Trophoblast cell (in vitro differentiated cells and primary cell): ENCODE results near the gene PRKCH.

Source experiments
- DNase-seq, 2 donors: peaks; one replicate each; pipeline ENCODE4 v3.0.0-alpha.2; 2016
- H2AFZ ChIP-seq: 2 replicates; pipeline ENCODE4 v1.6.1; 2013; ENCODE audit warnings: low read length, moderate library complexity, mild to moderate bottlenecking; ENCODE audit not compliant: insufficient read depth, poor library complexity
- H2AK5ac ChIP-seq: 2 replicates; pipeline ENCODE4 v1.6.1; 2013; ENCODE audit warnings: mild to moderate bottlenecking, low read length
- H2BK120ac ChIP-seq: 2 replicates; pipeline ENCODE4 v1.6.1; 2013; ENCODE audit warnings: low read length, mild to moderate bottlenecking, moderate library complexity; ENCODE audit not compliant: insufficient read depth, poor library complexity
- H2BK12ac ChIP-seq: 2 replicates; pipeline ENCODE4 v1.6.1; 2013; ENCODE audit warnings: mild to moderate bottlenecking, low read length, moderate library complexity
- H2BK5ac ChIP-seq: 2 replicates; pipeline ENCODE4 v1.6.1; 2013; ENCODE audit warnings: low read length, low read depth, moderate library complexity, mild to moderate bottlenecking; ENCODE audit not compliant: poor library complexity
- H3K14ac ChIP-seq: 2 replicates; pipeline ENCODE4 v1.6.1; 2013; ENCODE audit warnings: mild to moderate bottlenecking, low read length
- H3K18ac ChIP-seq: 2 replicates; pipeline ENCODE4 v1.6.1; 2013; ENCODE audit warnings: mild to moderate bottlenecking, low read length
- H3K23ac ChIP-seq: 2 replicates; pipeline ENCODE4 v1.6.1; 2013; ENCODE audit warnings: low read length
- H3K27ac ChIP-seq: 2 replicates; pipeline ENCODE4 v1.5.1; 2013; ENCODE audit warnings: low read depth, mild to moderate bottlenecking, inconsistent platforms, low read length, moderate library complexity
- H3K27me3 ChIP-seq: 2 replicates; pipeline ENCODE4 v1.6.1; 2013; ENCODE audit warnings: inconsistent platforms, mild to moderate bottlenecking, low read length, moderate library complexity; ENCODE audit not compliant: insufficient read depth
- H3K36me3 ChIP-seq, 2 experiments: 1 replicate in 1 of 2; 2 replicates in 1 of 2; pipeline ENCODE4 v1.6.1; 2013; ENCODE audit warnings: low read length in 2 of 2, mild to moderate bottlenecking in 2 of 2, moderate library complexity in 1 of 2; ENCODE audit not compliant: insufficient read depth in 2 of 2, control insufficient read depth in 1 of 2
- H3K4ac ChIP-seq: 2 replicates; pipeline ENCODE4 v1.6.1; 2013; ENCODE audit warnings: low read depth, mild to moderate bottlenecking, low read length, moderate library complexity
- H3K4me1 ChIP-seq, 2 experiments: 1 replicate in 1 of 2; 2 replicates in 1 of 2; pipeline ENCODE4 v1.6.1; 2013; ENCODE audit warnings: low read length in 2 of 2, mild to moderate bottlenecking in 2 of 2, moderate library complexity in 1 of 2; ENCODE audit not compliant: insufficient read depth in 2 of 2, control insufficient read depth in 1 of 2
- H3K4me2 ChIP-seq: 2 replicates; pipeline ENCODE4 v1.6.1; 2013; ENCODE audit warnings: inconsistent platforms, mild to moderate bottlenecking, low read length, moderate library complexity
- H3K4me3 ChIP-seq: 2 replicates; pipeline ENCODE4 v1.5.1; 2013; ENCODE audit warnings: mild to moderate bottlenecking, low read depth, low read length, inconsistent platforms
- H3K79me1 ChIP-seq: one replicate; pipeline ENCODE4 v1.6.1; 2013; ENCODE audit warnings: low read length
- H3K79me2 ChIP-seq: 2 replicates; pipeline ENCODE4 v1.6.1; 2013; ENCODE audit warnings: low read length, mild to moderate bottlenecking; ENCODE audit not compliant: control insufficient read depth, insufficient read depth, poor library complexity
- H3K9ac ChIP-seq: 2 replicates; pipeline ENCODE4 v1.6.1; 2013; ENCODE audit warnings: mild to moderate bottlenecking, low read length
- H3K9me3 ChIP-seq: 2 replicates; pipeline ENCODE4 v1.6.1; 2013; ENCODE audit warnings: low read depth, mild to moderate bottlenecking, control low read depth, inconsistent platforms, low read length; ENCODE audit not compliant: insufficient read depth
- H4K12ac ChIP-seq: 2 replicates; pipeline ENCODE4 v1.6.1; 2013; ENCODE audit warnings: low read depth, mild to moderate bottlenecking, low read length, moderate library complexity
- H4K8ac ChIP-seq: 2 replicates; pipeline ENCODE4 v1.6.1; 2013; ENCODE audit warnings: low read depth, mild to moderate bottlenecking, low read length, moderate library complexity
- H4K91ac ChIP-seq: one replicate; pipeline ENCODE4 v1.6.1; 2013; ENCODE audit warnings: low read depth, mild to moderate bottlenecking, low read length, moderate library complexity
- WGBS: extraction: QIAGEN DNeasy Blood & Tissue Kit; methylation state at CpG from one replicate; pipeline ENCODE4 v1.1.7; 2013; ENCODE audit warnings: missing lambda C conversion rate; ENCODE audit not compliant: insufficient read length, insufficient coverage; ENCODE audit errors: extremely low coverage; 5-methylcytosine and 5-hydroxymethylcytosine counted together

The PRKCH gene

GRCh38 chr14:61358554-61359226 is 37.3 kb downstream of the PRKCH start:
- no CpG with 5 or more reads among the region's 3 CpGs for WGBS
- H3K36me3 ChIP-seq = no peaks in the 10 kb centered on the region

GRCh38 chr14:61360796-61361525 is 39.6 kb downstream of the PRKCH start:
- peak overlapping the region; percentile 16 for H4K91ac ChIP-seq
- no peaks in the 10 kb centered on the region for H3K27me3 ChIP-seq
- no peak overlapping the region for H3K23ac ChIP-seq
- H3K14ac ChIP-seq = no peak overlapping the region
- H4K8ac ChIP-seq = no peak overlapping the region
- H3K4me3 ChIP-seq = no peak overlapping the region
- H4K12ac ChIP-seq = no peak overlapping the region
- no CpG with 5 or more reads among the region's 5 CpGs for WGBS
- no peak overlapping the region for H2AK5ac ChIP-seq
- H3K4ac ChIP-seq = no peak overlapping the region
- H3K79me2 ChIP-seq = peaks cover 19% of the 10 kb centered on the region
- no peak for DNase-seq
- peak overlapping the region; percentile 21 for H2BK12ac ChIP-seq
- H3K27ac ChIP-seq = no peak overlapping the region
- H2AFZ ChIP-seq = no peak overlapping the region
- H3K9me3 ChIP-seq = no peaks in the 10 kb centered on the region
- H3K4me1 ChIP-seq = peaks cover 16 to 34% of the 10 kb centered on the region in 2 experiments
- no peak overlapping the region for H2BK120ac ChIP-seq
- H3K36me3 ChIP-seq = no peaks in the 10 kb centered on the region
- no peak overlapping the region for H2BK5ac ChIP-seq
- H3K4me2 ChIP-seq = no peak overlapping the region
- no peak overlapping the region for H3K18ac ChIP-seq
- H3K79me1 ChIP-seq = peaks cover 27% of the 10 kb centered on the region
- no peak overlapping the region for H3K9ac ChIP-seq

More at GRCh38 chr14:61358554-61359226, 37.3 kb downstream of the PRKCH start:
- H4K91ac ChIP-seq = peak overlapping the region; percentile 15
- peak overlapping the region; percentile 28 for H2BK120ac ChIP-seq
- H3K23ac ChIP-seq = no peak overlapping the region
- peak overlapping the region; percentile 38 for H2BK5ac ChIP-seq
- no peak overlapping the region for H3K4me3 ChIP-seq
- H3K27me3 ChIP-seq = no peaks in the 10 kb centered on the region
- no peak overlapping the region for H3K27ac ChIP-seq
- no peak overlapping the region for H4K12ac ChIP-seq
- H3K18ac ChIP-seq = peak overlapping the region; percentile 63
- peak overlapping the region; percentile 53 for H3K14ac ChIP-seq
- no peak overlapping the region for H2AFZ ChIP-seq
- no peaks in the 10 kb centered on the region for H3K9me3 ChIP-seq
- H3K79me1 ChIP-seq = peaks cover 20% of the 10 kb centered on the region
- peak in 1 of 2 donors; percentile 72 for DNase-seq
- peaks cover 16 to 32% of the 10 kb centered on the region in 2 experiments for H3K4me1 ChIP-seq
- peak overlapping the region; percentile 81 for H3K4ac ChIP-seq
- peaks cover 14% of the 10 kb centered on the region for H3K79me2 ChIP-seq
- no peak overlapping the region for H3K9ac ChIP-seq
- H3K4me2 ChIP-seq = no peak overlapping the region
- H4K8ac ChIP-seq = no peak overlapping the region
- H2AK5ac ChIP-seq = peak overlapping the region; percentile 70
- H2BK12ac ChIP-seq = peak overlapping the region; percentile 51

GRCh38 chr14:61362072-61362750 is 40.8 kb downstream of the PRKCH start:
- no peak overlapping the region for H4K8ac ChIP-seq
- H3K14ac ChIP-seq = no peak overlapping the region
- no CpG with 5 or more reads among the region's 5 CpGs for WGBS
- DNase-seq = no peak
- no peak overlapping the region for H3K23ac ChIP-seq
- H2BK12ac ChIP-seq = peak overlapping the region; percentile 3
- H3K79me2 ChIP-seq = peaks cover 16% of the 10 kb centered on the region
- no peak overlapping the region for H3K9ac ChIP-seq
- H4K12ac ChIP-seq = no peak overlapping the region
- no peak overlapping the region for H3K4me2 ChIP-seq
- H4K91ac ChIP-seq = no peak overlapping the region
- peaks cover 12 to 33% of the 10 kb centered on the region in 2 experiments for H3K4me1 ChIP-seq
- no peak overlapping the region for H3K27ac ChIP-seq
- H2BK5ac ChIP-seq = peak overlapping the region; percentile 22
- no peak overlapping the region for H2AFZ ChIP-seq
- peaks cover 29% of the 10 kb centered on the region for H3K79me1 ChIP-seq
- H3K9me3 ChIP-seq = no peaks in the 10 kb centered on the region
- no peaks in the 10 kb centered on the region for H3K27me3 ChIP-seq
- no peak overlapping the region for H2AK5ac ChIP-seq
- H3K4me3 ChIP-seq = no peak overlapping the region
- H2BK120ac ChIP-seq = no peak overlapping the region
- H3K36me3 ChIP-seq = no peaks in the 10 kb centered on the region
- H3K18ac ChIP-seq = no peak overlapping the region
- H3K4ac ChIP-seq = peak overlapping the region; percentile 44

- no peak overlapping the region for H2BK120ac ChIP-seq
- H3K4ac ChIP-seq = peak overlapping the region; percentile 9
- H3K23ac ChIP-seq = no peak overlapping the region
- H4K91ac ChIP-seq = peak overlapping the region; percentile 34
- peaks cover 5% of the 10 kb centered on the region for H3K79me2 ChIP-seq
- no CpG with 5 or more reads among the region's 2 CpGs for WGBS
- H2BK12ac ChIP-seq = peak overlapping the region; percentile 44
- H4K12ac ChIP-seq = no peak overlapping the region
- peak overlapping the region; percentile 11 for H3K18ac ChIP-seq
- no peak overlapping the region for H2BK5ac ChIP-seq
- H3K4me2 ChIP-seq = no peak overlapping the region
- H3K79me1 ChIP-seq = peaks cover 31% of the 10 kb centered on the region
- no peak overlapping the region for H3K9ac ChIP-seq
- no peak overlapping the region for H3K14ac ChIP-seq
- peaks cover 16 to 35% of the 10 kb centered on the region in 2 experiments for H3K4me1 ChIP-seq
- no peak overlapping the region for H3K4me3 ChIP-seq
- DNase-seq = no peak
- H2AK5ac ChIP-seq = peak overlapping the region; percentile 75
- H3K27me3 ChIP-seq = no peaks in the 10 kb centered on the region
- no peak overlapping the region for H4K8ac ChIP-seq
- H3K36me3 ChIP-seq = no peaks in the 10 kb centered on the region
- no peaks in the 10 kb centered on the region for H3K9me3 ChIP-seq
- peak overlapping the region; percentile 15 for H3K27ac ChIP-seq
- H2AFZ ChIP-seq = no peak overlapping the region
Observed at GRCh38 chr14:61364243-61364642, 42.9 kb downstream of the PRKCH start.
